Colon (tissue), 2 donors: ENCODE data around the gene SLC25A31.

ENCODE experiments used
- FAIRE-seq: peaks from 2 replicates; lab custom pipeline; 2012; peaks lifted over from hg19 to GRCh38; lab: Jason Lieb, UNC
- donor health status: control.
- donor health status: control.

The SLC25A31 gene

GRCh38 chr4:127730142-127730913, at the start of gene SLC25A31:
Gene SLC25A31, plus strand, starts transcription at chr4:127730400. Its CDS starts 146 bp downstream, at chr4:127730546.
- FAIRE-seq, result no peak

- FAIRE-seq, result no peak
Measured at GRCh38 chr4:127685292-127685691, 44.9 kb upstream of the SLC25A31 start.

GRCh38 chr4:127686658-127687057, 43.5 kb upstream of the SLC25A31 start:
- FAIRE-seq, result no peak

DNA sequence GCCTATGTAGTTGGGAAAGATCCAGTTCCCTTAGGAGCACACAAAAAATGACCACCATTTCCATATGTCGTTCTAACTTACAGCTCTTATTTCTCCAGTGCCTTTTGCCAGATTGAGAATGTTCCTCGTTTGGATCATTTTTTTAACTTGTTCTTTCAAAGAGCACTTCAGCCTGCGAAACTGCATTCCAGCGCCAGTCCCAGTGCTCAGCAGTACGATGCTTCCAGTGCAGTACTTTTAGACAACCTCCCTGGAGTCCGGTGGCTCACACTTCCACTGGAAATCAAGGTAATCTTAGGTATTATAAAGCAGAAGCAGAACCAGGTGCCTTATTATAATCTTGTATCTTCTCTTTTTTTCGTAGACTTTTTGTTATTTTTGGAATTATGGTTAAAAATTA, 42.6 kb upstream of the SLC25A31 start:
- FAIRE-seq, result no peak

DNA sequence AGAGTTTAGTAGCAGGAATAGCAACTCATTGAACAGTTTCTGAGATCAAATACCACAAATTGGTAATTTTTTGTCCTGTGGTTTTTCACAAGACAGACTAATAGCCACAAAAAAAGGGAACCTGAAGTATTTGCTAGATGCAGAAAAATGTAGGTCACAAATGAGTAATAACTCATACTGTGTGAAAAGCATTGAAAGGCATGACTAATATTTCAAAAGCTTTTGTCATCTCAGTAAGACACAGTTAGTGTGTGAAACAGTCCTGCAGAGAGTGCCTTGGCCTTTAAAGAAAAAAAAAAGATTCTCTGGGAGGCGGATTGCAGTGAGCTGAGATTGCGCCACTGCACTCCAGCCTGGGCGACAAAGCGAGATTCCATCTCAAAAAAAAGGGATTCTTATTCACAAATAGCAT, 31.4 kb upstream of the SLC25A31 start:
- no peak for FAIRE-seq

GRCh38 chr4:127708985-127709384, 21.2 kb upstream of the SLC25A31 start:
- FAIRE-seq, result no peak

DNA sequence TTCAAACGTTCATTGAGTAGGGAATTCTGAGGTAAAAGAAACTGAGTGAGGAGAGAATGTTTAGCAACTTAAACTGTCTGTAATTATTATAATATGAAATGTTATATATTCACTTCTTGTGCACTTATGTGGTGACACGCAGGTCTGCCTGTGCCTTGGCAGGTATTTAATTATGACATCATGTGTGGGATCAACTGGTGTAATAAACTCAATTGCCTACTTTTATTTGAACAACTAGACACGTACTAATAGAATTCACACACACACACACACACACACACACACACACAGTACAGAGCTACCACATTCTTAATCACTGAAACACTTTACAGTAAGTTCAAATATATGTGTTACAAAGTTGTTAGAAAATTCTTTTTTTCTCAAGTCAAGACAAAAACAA, 20.7 kb upstream of the SLC25A31 start:
- no peak for FAIRE-seq

DNA sequence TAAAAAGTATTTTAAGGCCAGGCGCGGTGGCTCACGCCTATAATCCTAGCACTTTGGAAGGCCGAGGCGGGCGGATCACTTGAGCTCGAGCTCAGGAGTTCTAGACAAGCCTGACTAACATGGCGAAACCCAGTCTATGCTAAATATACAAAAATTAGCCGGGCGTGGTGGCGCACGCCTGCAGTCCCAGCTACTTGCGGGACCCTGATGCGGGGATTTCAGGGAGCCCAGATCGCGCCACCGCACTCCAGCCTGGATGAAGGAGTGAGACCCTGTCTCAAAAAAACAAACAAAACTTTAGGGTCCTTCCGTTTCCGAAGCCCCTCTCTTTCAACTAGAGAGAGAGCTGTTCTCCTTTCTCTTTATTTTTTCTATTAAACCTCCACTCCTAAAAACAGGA, 1.2 kb downstream of the SLC25A31 start:
- FAIRE-seq, result no peak

DNA sequence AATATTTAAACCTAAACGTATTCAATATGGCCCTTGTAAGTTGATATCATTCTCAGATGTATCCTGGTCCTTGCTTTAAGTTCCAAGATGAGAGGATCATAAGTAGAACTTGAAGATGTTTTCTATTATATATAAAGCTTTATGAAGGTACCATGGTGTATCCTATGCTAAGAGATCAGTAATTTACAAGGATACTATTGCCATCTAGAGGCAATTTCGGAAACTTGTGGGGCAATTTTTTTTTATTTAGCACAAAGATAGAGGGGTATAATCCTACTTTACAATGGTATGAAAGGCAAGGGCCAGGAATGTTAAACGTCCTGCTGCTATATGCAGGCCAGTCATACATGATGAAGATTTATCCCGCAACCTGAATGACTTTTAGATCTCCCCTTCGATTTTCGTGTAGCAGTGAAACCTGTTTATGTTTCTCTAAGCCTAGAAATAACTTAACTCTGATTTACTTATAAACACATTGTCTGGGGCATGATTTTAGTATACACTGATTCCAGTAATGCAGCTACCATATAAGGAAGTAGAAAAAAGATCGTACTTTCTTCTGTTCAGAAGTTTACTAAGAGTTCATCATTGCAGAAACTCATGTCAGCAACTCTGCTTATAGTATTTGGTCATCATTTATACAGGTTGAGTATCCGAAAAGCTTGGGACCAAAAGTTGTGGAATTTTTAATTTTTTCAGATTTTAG, 2.6 kb downstream of the SLC25A31 start:
- FAIRE-seq, result peak; percentile 21

GRCh38 chr4:127734976-127735375, 4.8 kb downstream of the SLC25A31 start:
- FAIRE-seq, result no peak

GRCh38 chr4:127737295-127737694, 7.1 kb downstream of the SLC25A31 start:
- no peak for FAIRE-seq

DNA sequence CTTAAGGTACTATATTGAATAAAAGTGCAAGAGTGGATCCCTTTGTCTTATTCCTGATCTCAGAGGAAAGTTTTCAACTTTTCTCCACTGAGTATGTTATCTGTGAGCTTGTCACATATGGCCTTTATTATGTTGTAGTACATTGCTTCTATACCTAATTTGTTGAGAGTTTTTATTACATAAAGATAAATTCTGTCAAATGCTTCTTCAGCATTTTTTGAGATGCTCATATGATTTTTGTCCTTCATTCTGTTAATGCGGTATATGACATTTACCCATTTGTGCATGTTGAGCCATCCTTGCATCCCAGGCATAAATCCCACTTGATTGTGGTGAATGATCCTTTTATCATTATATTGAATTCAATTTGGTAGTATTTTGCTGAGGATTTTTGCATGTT, 11.0 kb downstream of the SLC25A31 start:
- no peak for FAIRE-seq

- FAIRE-seq, result no peak
Measured at GRCh38 chr4:127747883-127748282, 17.7 kb downstream of the SLC25A31 start.

GRCh38 chr4:127748957-127749356, 18.8 kb downstream of the SLC25A31 start:
- no peak for FAIRE-seq

GRCh38 chr4:127756906-127757305, 26.7 kb downstream of the SLC25A31 start:
- no peak for FAIRE-seq

- no peak for FAIRE-seq
Measured at GRCh38 chr4:127759228-127759820, 29.1 kb downstream of the SLC25A31 start.

DNA sequence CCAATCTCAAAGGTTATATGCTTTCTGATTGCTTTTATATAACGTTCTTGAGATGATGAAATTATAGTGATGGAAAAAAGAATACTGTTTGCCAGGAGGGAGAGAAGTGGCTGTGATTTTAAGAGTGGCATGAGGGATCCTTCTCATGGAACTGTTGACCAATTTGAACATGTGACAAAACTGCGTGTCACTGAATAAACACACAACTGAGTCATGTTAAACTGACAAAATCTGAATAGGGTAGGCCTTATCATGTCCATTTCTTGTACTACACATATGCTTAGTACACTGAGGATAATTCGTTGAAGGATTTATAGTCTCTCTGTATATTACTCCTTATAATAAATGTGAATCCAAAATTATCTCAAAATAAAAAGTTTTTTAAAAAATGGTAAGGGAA, 29.7 kb downstream of the SLC25A31 start:
- no peak for FAIRE-seq

- FAIRE-seq, result no peak
Measured at GRCh38 chr4:127771535-127772275, 41.5 kb downstream of the SLC25A31 start.

DNA sequence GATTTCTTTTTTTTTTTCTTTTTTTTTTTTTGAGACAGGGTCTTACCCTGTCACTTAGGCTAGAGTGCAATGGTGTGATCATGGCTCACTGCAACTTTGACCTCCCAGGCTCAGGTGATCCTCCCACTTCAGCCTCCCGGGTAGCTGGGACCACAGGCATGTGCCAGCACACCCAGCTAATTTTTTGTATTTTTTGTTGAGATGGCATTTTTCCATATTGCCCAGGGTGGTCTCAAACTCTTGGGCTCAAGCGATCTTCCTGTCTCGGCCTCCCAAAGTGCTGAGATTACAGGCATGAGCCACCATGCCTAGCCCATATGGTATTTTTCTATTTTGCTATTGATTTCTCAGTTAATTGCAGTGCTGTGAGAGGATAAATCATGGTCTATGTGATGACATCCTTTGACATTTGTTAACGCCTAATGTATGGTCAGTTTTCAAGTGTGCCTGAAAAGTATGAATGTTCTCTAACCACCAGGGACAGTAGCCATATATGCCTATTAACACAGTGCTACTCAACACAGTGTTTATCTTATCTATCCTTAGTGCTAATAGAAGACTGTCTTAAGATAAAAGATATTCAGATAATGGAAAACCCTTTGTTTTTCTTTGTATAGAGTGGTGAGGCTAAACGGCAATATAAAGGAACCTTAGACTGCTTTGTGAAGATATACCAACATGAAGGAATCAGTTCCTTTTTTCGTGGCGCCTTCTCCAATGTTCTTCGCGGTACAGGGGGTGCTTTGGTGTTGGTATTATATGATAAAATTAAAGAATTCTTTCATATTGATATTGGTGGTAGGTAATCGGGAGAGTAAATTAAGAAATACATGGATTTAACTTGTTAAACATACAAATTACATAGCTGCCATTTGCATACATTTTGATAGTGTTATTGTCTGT, 42.8 kb downstream of the SLC25A31 start:
- FAIRE-seq, result no peak

GRCh38 chr4:127775843-127776242, 45.6 kb downstream of the SLC25A31 start:
- no peak for FAIRE-seq

DNA sequence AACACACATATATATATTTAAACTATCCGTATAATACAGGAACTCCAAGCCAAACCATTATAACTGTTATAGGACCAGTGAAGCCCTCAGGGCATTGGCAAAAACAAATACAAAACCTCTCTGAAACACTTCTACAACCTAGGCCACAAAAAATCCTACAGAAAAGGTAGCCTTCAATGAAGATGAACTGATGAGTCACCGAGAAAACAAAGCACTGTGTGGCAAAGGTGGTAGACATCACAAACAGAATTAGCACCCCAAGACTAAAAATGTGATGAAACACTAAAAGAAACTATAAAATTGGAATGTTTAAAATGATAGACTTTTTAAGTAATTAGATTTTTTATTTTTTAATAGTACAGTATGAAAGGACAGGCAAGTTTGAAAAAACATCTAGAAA, 46.4 kb downstream of the SLC25A31 start:
- FAIRE-seq, result no peak
